GM12878 (cell line): ENCODE measurements around the gene PEX11A. TPM values are rescaled to one million over a fixed set of nuclear protein-coding genes. Genes with fewer than 3 reads are reported as not detected.

Source experiments
- ATAC-seq: fragments of 200-7000 bp; cut with Tn5 transposase; 3 replicates; pipeline ENCODE4 v1.9.1; 2020; ENCODE audit warnings: mild to moderate bottlenecking, moderate library complexity
- BruUV-seq: library from RNA; stranded (reverse); fragments of 400-500 nt; replicated peaks from 2 replicates; lab custom pipeline; 2021; lab: Mats Ljungman, UMichigan
- CTCF ChIA-PET: fragments of 300-600 bp; sonication (Branson Sonifier 250); formaldehyde crosslinking; extraction: SDS; loops from one replicate; lab custom pipeline; 2021; ENCODE audit warnings: inconsistent platforms; lab: Yijun Ruan, JAX
- POLR2A ChIA-PET: fragments of 350-600 bp; formaldehyde crosslinking; extraction: SDS; loops from one replicate; lab custom pipeline; 2021; ENCODE audit warnings: inconsistent platforms; lab: Charles Lee
- RAD21 ChIA-PET: fragments of 300-600 bp; sonication (Branson Sonifier 250); formaldehyde crosslinking; loops from one replicate; lab custom pipeline; 2023; ENCODE audit warnings: antibody characterized with exemption; ENCODE audit not compliant: unreplicated experiment; lab: Charles Lee
- SMC1A ChIA-PET: fragments of 300-600 bp; sonication (Branson Sonifier 250); formaldehyde crosslinking; loops from one replicate; lab custom pipeline; 2023; ENCODE audit not compliant: unreplicated experiment, uncharacterized antibody; lab: Charles Lee
- DNase-seq: peaks from one replicate; pipeline ENCODE4 v3.0.0-alpha.2; 2011; ENCODE audit warnings: low read depth, low spot score
- FAIRE-seq: peaks from 3 replicates; lab custom pipeline; 2011; peaks lifted over from hg19 to GRCh38; lab: Jason Lieb, UNC
- H2AFZ ChIP-seq: 2 replicates; pipeline ENCODE4 v1.6.0; 2011; ENCODE audit warnings: low read depth, low read length, control low read depth; ENCODE audit not compliant: control insufficient read depth
- H3K27ac ChIP-seq: 2 replicates; pipeline ENCODE4 v1.5.1; 2011; ENCODE audit warnings: control low read depth; ENCODE audit not compliant: control insufficient read depth, insufficient read depth
- H3K27me3 ChIP-seq, 2 experiments: replicated peaks in 1 of 2; 2 replicates each; pipeline versions ENCODE4 v1.6.0 to v1.6.1; 2011; ENCODE audit warnings: low read length in 1 of 2; ENCODE audit not compliant: control insufficient read depth in 2 of 2, insufficient read depth in 2 of 2
- H3K36me3 ChIP-seq, 2 experiments: 2 replicates each; pipeline ENCODE4 v1.5.1; 2011; ENCODE audit warnings: low read length in 1 of 2; ENCODE audit not compliant: control insufficient read depth in 2 of 2, insufficient read depth in 2 of 2
- H3K4me1 ChIP-seq: 2 replicates; pipeline ENCODE4 v1.6.1; 2011; ENCODE audit warnings: mild to moderate bottlenecking, low read length, moderate library complexity, mixed read lengths; ENCODE audit not compliant: control insufficient read depth, insufficient read depth
- H3K4me2 ChIP-seq: 2 replicates; pipeline ENCODE4 v1.6.0; 2011; ENCODE audit warnings: control low read depth; ENCODE audit not compliant: control insufficient read depth, insufficient read depth
- H3K4me3 ChIP-seq: fragments of 200-600 bp; sonication (generic); 2 replicates; pipeline ENCODE4 v1.5.1; 2016
- H3K79me2 ChIP-seq: 2 replicates; pipeline ENCODE4 v1.6.0; 2011; ENCODE audit warnings: low read length; ENCODE audit not compliant: control insufficient read depth, insufficient read depth
- H3K9ac ChIP-seq: 2 replicates; pipeline ENCODE4 v1.8.0; 2011; ENCODE audit warnings: low read length, control low read depth, mixed read lengths; ENCODE audit not compliant: control insufficient read depth, insufficient read depth
- H3K9me3 ChIP-seq: replicated peaks from 3 replicates; pipeline ENCODE4 v1.5.1; 2011; ENCODE audit warnings: mild to moderate bottlenecking, low read length; ENCODE audit not compliant: control insufficient read depth, insufficient read depth
- H4K20me1 ChIP-seq: 2 replicates; pipeline ENCODE4 v1.6.0; 2011; ENCODE audit not compliant: control insufficient read depth, insufficient read depth
- BHLHE40 ChIP-seq, 2 experiments: fragments of 450-650 bp in 1 of 2; IDR thresholded peaks; 2 replicates each; pipeline ENCODE4 v1.6.1; 2011 to 2017; ENCODE audit warnings: low read depth in 2 of 2, borderline replicate concordance in 1 of 2, improper control_type of control experiment in 1 of 2, low read length in 1 of 2, mild to moderate bottlenecking in 1 of 2
- GATAD2B ChIP-seq: fragments of 450-650 bp; conservative IDR thresholded peaks from 2 replicates; pipeline ENCODE4 v1.6.1; 2017; ENCODE audit warnings: low read depth, mild to moderate bottlenecking, moderate library complexity
- KAT2A ChIP-seq: conservative IDR thresholded peaks from 2 replicates; pipeline ENCODE4 v1.6.1; 2011; ENCODE audit warnings: low read depth, low read length; ENCODE audit not compliant: control insufficient read depth
- LARP7 ChIP-seq: fragments of 450-650 bp; IDR thresholded peaks from 2 replicates; pipeline ENCODE4 v1.6.1; 2017; ENCODE audit warnings: mild to moderate bottlenecking
- NR2C2 ChIP-seq: IDR thresholded peaks from 2 replicates; pipeline ENCODE4 v1.6.1; 2011; ENCODE audit warnings: borderline replicate concordance, low read depth; ENCODE audit not compliant: control insufficient read depth, insufficient read length
- RBBP5 ChIP-seq: fragments of 200-600 bp; sonication (generic); conservative IDR thresholded peaks from 2 replicates; pipeline ENCODE4 v1.6.1; 2016
- ZNF622 ChIP-seq: fragments of 450-650 bp; IDR thresholded peaks from 2 replicates; pipeline ENCODE4 v1.6.1; 2017; ENCODE audit warnings: mild to moderate bottlenecking, inconsistent platforms
- WGBS: methylation state at CpG from one replicate; pipeline ENCODE4 v1.1.6; 2016; ENCODE audit warnings: low lambda C conversion rate; ENCODE audit not compliant: insufficient replicate concordance, insufficient coverage; ENCODE audit errors: missing lambda C conversion rate; 5-methylcytosine and 5-hydroxymethylcytosine counted together
- in situ Hi-C: fragments of 300-500 bp; cut with MboI; formaldehyde crosslinking; loops from 9 replicates; pipeline ENCODE4 v1.14.3; 2018; ENCODE audit warnings: mixed read lengths
- intact Hi-C: fragments of 100-400 bp; cut with micrococcal nuclease; formaldehyde crosslinking; loops from one replicate; pipeline ENCODE4 v1.14.2; 2022; ENCODE audit not compliant: unreplicated experiment
- polyA plus RNA-seq, 11 experiments: library from polyadenylated mRNA; depleted of rRNA in 4 of 11; unstranded in 6 of 11; stranded (reverse) in 5 of 11; fragments of >200 nt; fragmentation: Nextera tagmentation in 4 of 11; fragmentation: Illumina TruSeq in 1 of 11; extraction: Ambion mirVana in 4 of 11; extraction: Trizol in 1 of 11; gene quantifications; 1 replicate in 1 of 11; 2 replicates in 10 of 11; pipeline versions ENCODE4 v1.2.1 to v1.2.3, GENCODE V29; 2011 to 2016; ENCODE audit warnings: inconsistent platforms in 2 of 11, missing spikeins in 2 of 11, low read depth in 1 of 11
- total RNA-seq, 4 experiments: library from RNA; depleted of rRNA in 3 of 4; stranded (reverse); fragments of >200 nt in 3 of 4; fragmentation: Illumina TruSeq in 1 of 4; extraction: Trizol in 1 of 4; gene quantifications; 2 replicates each; pipeline versions ENCODE4 v1.2.1 to v1.2.3, GENCODE V29; 2013 to 2021
- TF ChIP-seq, protein P1 (sequence below): IDR thresholded peaks from 2 replicates; pipeline ENCODE4 v1.6.1; 2011; ENCODE audit warnings: borderline replicate concordance, low read depth, mild to moderate bottlenecking, moderate library complexity, low read length; ENCODE audit not compliant: insufficient read depth, poor library complexity, severe bottlenecking

Gene PEX11A
- total and polyA plus RNA-seq, 10 of the 15 experiments (the other 5 are each of a cell fraction or from before 2014, with no cell fraction given) = 1.4 to 2.8 (median 2.0) TPM

DNA sequence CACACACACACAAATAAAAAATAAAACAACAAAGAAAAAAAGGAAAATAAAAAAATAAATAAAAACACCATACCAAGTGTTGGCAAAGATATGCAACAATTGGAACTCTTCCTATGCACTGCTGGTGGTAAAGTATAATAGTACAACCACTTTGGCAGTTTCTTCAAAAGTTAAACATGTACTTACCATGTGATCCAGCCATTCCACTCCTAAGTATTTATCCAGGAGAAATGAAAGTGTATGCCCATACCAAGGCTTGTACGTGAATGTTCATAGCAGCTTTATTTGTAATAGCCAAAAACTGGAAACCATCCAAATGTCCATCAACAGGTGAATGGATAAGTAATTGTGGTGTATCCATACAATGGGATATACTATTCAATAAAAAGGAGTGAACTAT lies 17.0 kb upstream of the PEX11A start:
- H3K9me3 ChIP-seq = no peaks in the 10 kb centered on the region
- in situ Hi-C loops (no loop called here), intact Hi-C loops (no loop called here)
- H3K4me2 ChIP-seq = no peak overlapping the region
- no TSS peak for BruUV-seq
- no peak overlapping the region for H3K4me3 ChIP-seq
- H3K79me2 ChIP-seq = no peaks in the 10 kb centered on the region
- RAD21 ChIA-PET = no interaction called here
- no peaks in the 10 kb centered on the region for H3K4me1 ChIP-seq
- H3K36me3 ChIP-seq = no peaks in the 10 kb centered on the region
- no peak overlapping the region for H3K9ac ChIP-seq
- no peak for FAIRE-seq
- H4K20me1 ChIP-seq = no peaks in the 10 kb centered on the region
- WGBS = 74% methylated on average over 1 of the region's 1 CpG
- ATAC-seq = no peak
- no peaks in the 10 kb centered on the region; a peak in 3 of 4 replicates for H3K27me3 ChIP-seq
- H3K27ac ChIP-seq = no peak overlapping the region
- SMC1A ChIA-PET = no interaction called here
- CTCF ChIA-PET = interaction anchor here (0.6 to 1.1 kb wide), 2 partner anchors 8 to 61 kb away, joined by 3 read pairs; no protein-coding TSS in a partner anchor
- TF ChIP-seq RBBP5 (no peak), ZNF622 (no peak), LARP7 (no peak), NR2C2 (no peak), KAT2A (no peak), GATAD2B (no peak)
- TF ChIP-seq, protein P1, sequence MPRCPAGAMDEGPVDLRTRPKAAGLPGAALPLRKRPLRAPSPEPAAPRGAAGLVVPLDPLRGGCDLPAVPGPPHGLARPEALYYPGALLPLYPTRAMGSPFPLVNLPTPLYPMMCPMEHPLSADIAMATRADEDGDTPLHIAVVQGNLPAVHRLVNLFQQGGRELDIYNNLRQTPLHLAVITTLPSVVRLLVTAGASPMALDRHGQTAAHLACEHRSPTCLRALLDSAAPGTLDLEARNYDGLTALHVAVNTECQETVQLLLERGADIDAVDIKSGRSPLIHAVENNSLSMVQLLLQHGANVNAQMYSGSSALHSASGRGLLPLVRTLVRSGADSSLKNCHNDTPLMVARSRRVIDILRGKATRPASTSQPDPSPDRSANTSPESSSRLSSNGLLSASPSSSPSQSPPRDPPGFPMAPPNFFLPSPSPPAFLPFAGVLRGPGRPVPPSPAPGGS = no peak
- POLR2A ChIA-PET = no interaction called here
- DNase-seq = no peak
- no peak overlapping the region for H2AFZ ChIP-seq

DNA sequence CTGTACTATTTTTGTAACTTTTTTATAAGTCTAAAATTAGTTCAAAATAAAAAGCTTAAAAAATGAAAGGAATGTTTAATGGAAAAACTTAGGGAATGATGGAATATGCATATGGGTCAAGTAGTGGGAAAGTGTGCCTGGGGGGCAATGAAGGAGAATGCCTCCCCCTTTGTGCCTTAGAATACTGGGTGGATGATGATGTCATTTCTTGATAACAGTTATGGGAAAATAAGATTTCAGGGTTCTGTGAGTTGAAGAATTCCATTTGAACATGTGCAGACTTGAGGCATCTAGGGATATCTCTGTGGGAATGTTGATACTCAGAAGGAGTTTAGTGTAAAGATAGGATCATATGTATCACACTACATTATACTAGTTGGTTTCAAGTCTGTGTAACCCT lies 13.9 kb upstream of the PEX11A start:
- Histone ChIP-seq H3K9ac (no peak overlapping the region), H3K4me2 (no peak overlapping the region), H3K27ac (no peak overlapping the region), H3K27me3 (peaks cover 0 to 7% of the 10 kb centered on the region in 2 experiments; a peak in 3 of 4 replicates), H3K4me3 (no peak overlapping the region), H3K79me2 (no peaks in the 10 kb centered on the region), H4K20me1 (no peaks in the 10 kb centered on the region), H3K9me3 (no peaks in the 10 kb centered on the region), H3K4me1 (no peaks in the 10 kb centered on the region), H3K36me3 (no peaks in the 10 kb centered on the region), H2AFZ (no peak overlapping the region)
- no peak for ATAC-seq
- ChIA-PET CTCF (interaction anchor here (1.0 kb wide), 1 partner anchor 19 kb away, joined by 4 read pairs; no protein-coding TSS in a partner anchor), SMC1A (no interaction called here), POLR2A (no interaction called here), RAD21 (no interaction called here)
- no peak for DNase-seq
- BruUV-seq = no TSS peak
- intact Hi-C loops = no loop called here
- in situ Hi-C loops = no loop called here
- FAIRE-seq = no peak
- TF ChIP-seq BHLHE40 (IDR thresholded peaks at IDR 0.05; ENCODE audit: borderline replicate concordance in 1 of 2, low read depth in 2 of 2, low read length in 1 of 2) = no peak
